IMR-90 (cell line): ENCODE measurements around the gene METTL2A. TPM values are rescaled to one million over a fixed set of nuclear protein-coding genes. Genes with fewer than 3 reads are reported as not detected.

Experiments
- ATAC-seq: fragments of 200-7000 bp; cut with Tn5 transposase; 2 replicates; pipeline ENCODE4 v1.9.1; 2020; ENCODE audit warnings: low read depth, mild to moderate bottlenecking, moderate library complexity
- BruUV-seq: library from RNA; stranded (reverse); fragments of 400-500 nt; replicated peaks from 2 replicates; lab custom pipeline; 2021; lab: Mats Ljungman, UMichigan
- CTCF ChIA-PET: fragments of 300-600 bp; formaldehyde crosslinking; extraction: SDS; loops from one replicate; lab custom pipeline; 2021; ENCODE audit warnings: antibody characterized with exemption; lab: Yijun Ruan, JAX
- POLR2A ChIA-PET: fragments of 300-600 bp; sonication (Branson Sonifier 250); formaldehyde crosslinking; loops from one replicate; lab custom pipeline; 2022; ENCODE audit warnings: antibody characterized with exemption; ENCODE audit not compliant: unreplicated experiment; lab: Charles Lee
- DNase-seq: peaks from one replicate; pipeline ENCODE4 v3.0.0; 2013
- H2AFZ ChIP-seq: replicated peaks from 2 replicates; pipeline ENCODE3; 2013; ENCODE audit warnings: low read length, mild to moderate bottlenecking; ENCODE audit not compliant: poor library complexity
- H2AK5ac ChIP-seq: 2 replicates; pipeline ENCODE4 v1.6.1; 2013; ENCODE audit warnings: low read depth, low read length, inconsistent platforms
- H2AK9ac ChIP-seq: replicated peaks from 2 replicates; pipeline ENCODE3; 2013; ENCODE audit warnings: mild to moderate bottlenecking, low read depth, low read length, moderate library complexity; ENCODE audit not compliant: poor library complexity
- H2BK120ac ChIP-seq: 2 replicates; pipeline ENCODE4 v1.6.1; 2013; ENCODE audit warnings: low read depth, low read length, inconsistent platforms
- H2BK15ac ChIP-seq: 3 replicates; pipeline ENCODE4 v1.6.1; 2013; ENCODE audit warnings: low read depth, low read length, inconsistent platforms
- H2BK20ac ChIP-seq: 2 replicates; pipeline ENCODE4 v1.6.1; 2013; ENCODE audit warnings: low read depth, mild to moderate bottlenecking, inconsistent platforms, low read length, moderate library complexity
- H2BK5ac ChIP-seq: 2 replicates; pipeline ENCODE4 v1.6.1; 2013; ENCODE audit warnings: mild to moderate bottlenecking, low read depth, low read length, inconsistent platforms; ENCODE audit not compliant: poor library complexity, severe bottlenecking
- H3K14ac ChIP-seq: replicated peaks from 2 replicates; pipeline ENCODE4 v1.6.1; 2013; ENCODE audit warnings: low read depth, low read length, inconsistent platforms
- H3K18ac ChIP-seq: 2 replicates; pipeline ENCODE4 v1.6.1; 2013; ENCODE audit warnings: low read depth, low read length, control low read depth
- H3K23ac ChIP-seq: 2 replicates; pipeline ENCODE4 v1.6.1; 2013; ENCODE audit warnings: low read depth, low read length, inconsistent platforms
- H3K27ac ChIP-seq: 2 replicates; pipeline ENCODE4 v1.5.1; 2013; ENCODE audit warnings: mild to moderate bottlenecking, control low read depth, low read length; ENCODE audit not compliant: insufficient read depth
- H3K27me3 ChIP-seq: 2 replicates; pipeline ENCODE4 v1.6.1; 2013; ENCODE audit warnings: low read length; ENCODE audit not compliant: control insufficient read depth, insufficient read depth
- H3K36me3 ChIP-seq: 2 replicates; pipeline ENCODE4 v1.6.1; 2013; ENCODE audit warnings: low read length, mixed read lengths; ENCODE audit not compliant: control insufficient read depth, insufficient read depth
- H3K4ac ChIP-seq: 2 replicates; pipeline ENCODE4 v1.6.1; 2013; ENCODE audit warnings: low read depth, low read length, inconsistent platforms
- H3K4me1 ChIP-seq: 2 replicates; pipeline ENCODE4 v1.6.1; 2013; ENCODE audit warnings: low read length, mixed read lengths; ENCODE audit not compliant: control insufficient read depth, insufficient read depth
- H3K4me2 ChIP-seq: 2 replicates; pipeline ENCODE4 v1.6.1; 2013; ENCODE audit warnings: low read depth, mild to moderate bottlenecking, control low read depth, low read length, moderate library complexity
- H3K4me3 ChIP-seq: 2 replicates; pipeline ENCODE4 v1.5.1; 2013; ENCODE audit warnings: low read depth, mild to moderate bottlenecking, control low read depth, low read length, moderate library complexity; ENCODE audit not compliant: insufficient read depth
- H3K56ac ChIP-seq: 2 replicates; pipeline ENCODE4 v1.6.1; 2013; ENCODE audit warnings: low read length, inconsistent platforms; ENCODE audit not compliant: insufficient read depth; ENCODE audit errors: extremely low read depth
- H3K79me1 ChIP-seq, 2 experiments: 2 replicates each; pipeline ENCODE4 v1.6.1; 2013; ENCODE audit warnings: low read length in 2 of 2, inconsistent platforms in 1 of 2, low read depth in 1 of 2
- H3K9ac ChIP-seq: 2 replicates; pipeline ENCODE4 v1.6.1; 2013; ENCODE audit warnings: low read depth, low read length, control low read depth
- H3K9me1 ChIP-seq: 2 replicates; pipeline ENCODE4 v1.6.1; 2013; ENCODE audit warnings: low read length, inconsistent platforms; ENCODE audit not compliant: insufficient read depth
- H3K9me3 ChIP-seq: 2 replicates; pipeline ENCODE4 v1.6.1; 2013; ENCODE audit warnings: low read length; ENCODE audit not compliant: control insufficient read depth, insufficient read depth
- H4K20me1 ChIP-seq: 2 replicates; pipeline ENCODE4 v1.6.1; 2013; ENCODE audit warnings: low read length, inconsistent platforms; ENCODE audit not compliant: insufficient read depth
- H4K5ac ChIP-seq: 2 replicates; pipeline ENCODE4 v1.6.1; 2013; ENCODE audit warnings: mild to moderate bottlenecking, low read depth, low read length, control low read depth
- H4K8ac ChIP-seq, 2 experiments: 2 replicates each; pipeline ENCODE4 v1.6.1; 2013; ENCODE audit warnings: low read depth in 2 of 2, low read length in 2 of 2, control low read depth in 1 of 2, inconsistent platforms in 1 of 2
- H4K91ac ChIP-seq: 2 replicates; pipeline ENCODE4 v1.6.1; 2013; ENCODE audit warnings: low read depth, low read length, inconsistent platforms; ENCODE audit not compliant: insufficient read depth
- CEBPB ChIP-seq: IDR thresholded peaks from 2 replicates; pipeline ENCODE4 v1.6.1; 2012; ENCODE audit warnings: low read depth, low read length, improper control_type of control experiment
- CHD1 ChIP-seq: IDR thresholded peaks from 2 replicates; pipeline ENCODE4 v1.6.1; 2012; ENCODE audit warnings: low read depth, low read length, improper control_type of control experiment
- MXI1 ChIP-seq: IDR thresholded peaks from 2 replicates; pipeline ENCODE4 v1.6.1; 2012; ENCODE audit warnings: low read depth, mild to moderate bottlenecking, low read length, moderate library complexity, borderline replicate concordance
- NFE2L2 ChIP-seq: fragments of 150-350 bp; IDR thresholded peaks from 2 replicates; pipeline ENCODE4 v1.6.1; 2016; ENCODE audit warnings: low read depth, mild to moderate bottlenecking, low read length
- RAD21 ChIP-seq: IDR thresholded peaks from 2 replicates; pipeline ENCODE4 v1.6.1; 2012; ENCODE audit warnings: low read length, improper control_type of control experiment
- RFX5 ChIP-seq: IDR thresholded peaks from 2 replicates; pipeline ENCODE4 v1.8.0; 2012; ENCODE audit warnings: low read depth, mild to moderate bottlenecking, low read length, moderate library complexity
- SMC3 ChIP-seq: fragments of 150-350 bp; IDR thresholded peaks from 2 replicates; pipeline ENCODE4 v1.6.1; 2016; ENCODE audit warnings: low read depth, mild to moderate bottlenecking, antibody characterized with exemption, low read length, moderate library complexity
- USF2 ChIP-seq: fragments of 150-350 bp; IDR thresholded peaks from 2 replicates; pipeline ENCODE4 v1.6.1; 2017; ENCODE audit warnings: mild to moderate bottlenecking, antibody characterized with exemption, low read length, low read depth
- WGBS, 2 experiments: methylation state at CpG; one replicate each; pipeline versions ENCODE4 v1.1.5 to v1.1.7; 2013; ENCODE audit warnings: missing lambda C conversion rate in 2 of 2; ENCODE audit not compliant: insufficient read length in 1 of 2; ENCODE audit errors: extremely low coverage in 2 of 2; 5-methylcytosine and 5-hydroxymethylcytosine counted together
- dilution Hi-C: fragments of 300-500 bp; cut with HindIII; formaldehyde crosslinking; loops from one replicate; pipeline ENCODE4 v1.14.3; 2018; ENCODE audit warnings: low sequenced_read_pairs; ENCODE audit not compliant: unreplicated experiment
- in situ Hi-C: fragments of 300-500 bp; cut with MboI; formaldehyde crosslinking; loops from 3 replicates; pipeline ENCODE4 v1.14.3; 2019; ENCODE audit warnings: low sequenced_read_pairs, inconsistent platforms, mixed read lengths
- intact Hi-C: fragments of 100-400 bp; cut with micrococcal nuclease; formaldehyde crosslinking; loops from 2 replicates; pipeline ENCODE4 v1.10.0; 2022
- polyA plus RNA-seq, 3 experiments: library from polyadenylated mRNA; depleted of rRNA; stranded (reverse); fragments of >200 nt; gene quantifications; 2 replicates each; pipeline ENCODE4 v1.2.3, GENCODE V29; 2012; ENCODE audit warnings: low replicate concordance in 1 of 3
- total RNA-seq: library from RNA; depleted of rRNA; stranded (reverse); fragments of >200 nt; gene quantifications from 2 replicates; pipeline ENCODE4 v1.2.3, GENCODE V29; 2012

METTL2A gene
- total and polyA plus RNA-seq, 2 of the 4 experiments (the other 2 are of a cell fraction), result 12.0 to 24.6 TPM

- Histone ChIP-seq H3K23ac (no peak within 1 kb of the TSS), H3K36me3 (no peaks in the 10 kb centered on the region), H3K18ac (no peak within 1 kb of the TSS), H2BK120ac (no peak within 1 kb of the TSS), H3K4me2 (no peak within 1 kb of the TSS), H3K4ac (no peak within 1 kb of the TSS), H3K14ac (no peak within 1 kb of the TSS), H3K9me1 (no peaks in the 10 kb centered on the region), H3K27me3 (peaks cover 12% of the 10 kb centered on the region), H4K91ac (no peak within 1 kb of the TSS), H3K9ac (no peak within 1 kb of the TSS), H4K5ac (no peak within 1 kb of the TSS), H3K56ac (no peak within 1 kb of the TSS), H4K20me1 (no peaks in the 10 kb centered on the region), H2AK9ac (no peak within 1 kb of the TSS), H2AK5ac (no peak within 1 kb of the TSS), H2BK20ac (no peak within 1 kb of the TSS), H4K8ac (no peak within 1 kb of the TSS), H3K4me3 (no peak within 1 kb of the TSS), H2AFZ (no peak within 1 kb of the TSS), H3K9me3 (no peaks in the 10 kb centered on the region), H3K79me1 (no peaks in the 10 kb centered on the region), H2BK15ac (no peak within 1 kb of the TSS), H2BK5ac (no peak within 1 kb of the TSS), H3K27ac (no peak within 1 kb of the TSS), H3K4me1 (no peaks in the 10 kb centered on the region)
- in situ Hi-C loops, result no loop called here
- ChIA-PET CTCF (no interaction called here), POLR2A (no interaction called here)
- intact Hi-C loops, result no loop called here
- no TSS peak for BruUV-seq
- TF ChIP-seq NFE2L2, result no peak
- no peak for TF ChIP-seq RFX5
- no peak for TF ChIP-seq CEBPB
- TF ChIP-seq SMC3, result no peak
- TF ChIP-seq CHD1, result no peak
- no peak for TF ChIP-seq USF2
- no peak for TF ChIP-seq RAD21
- TF ChIP-seq MXI1, result no peak
- dilution Hi-C loops, result no loop called here
- ATAC-seq (no peak), DNase-seq (no peak)
- WGBS, 2 experiments, result no CpG with 5 or more reads among the region's 3 CpGs
Observed at GRCh38 chr17:62380253-62380652, 43.4 kb upstream of the METTL2A start, which contains the start of gene EFCAB3. Gene EFCAB3 (plus strand): TSS chr17:62380553. CDS start chr17:62382980, 2,427 bp downstream.
